ENCODE results near the gene C2orf69.
"Not testable (repeated sequence)": the region's sequence is repeated elsewhere in the genome, so short reads cannot be mapped to it uniquely, and the experiment has no call there.

C2orf69 gene

GRCh38 chr2:199911877-199912161 lies 726 bp downstream of the C2orf69 start:
- peak overlapping the region; percentile 97 for H3K4me2 ChIP-seq (ENCODE audit: low read depth, low read length, poor library complexity, severe bottlenecking)
- peak overlapping the region; percentile 72 for H2AFZ ChIP-seq (ENCODE audit: low read depth, low read length, severe bottlenecking)
- peaks cover 6% of the 10 kb centered on the region; the same call in 1 of the 2 replicates for H3K9me3 ChIP-seq (ENCODE audit: insufficient read depth, low read length)
- peaks cover 3% of the 10 kb centered on the region; the same call in 1 of the 2 replicates for H4K20me1 ChIP-seq (ENCODE audit: low read depth, low read length)
- no peaks in the 10 kb centered on the region for H3K9me2 ChIP-seq (replicated peaks; ENCODE audit: insufficient read depth, low read length)
- no peak for TF ChIP-seq CTCF (IDR thresholded peaks at IDR 0.05; ENCODE audit: insufficient read depth, low read length, poor library complexity, severe bottlenecking)
- TF ChIP-seq EZH2phosphoT487 (conservative IDR thresholded peaks at IDR 0.05; ENCODE audit: low read length): no peak
- no peaks in the 10 kb centered on the region; the same call in 1 of the 2 replicates for H3F3A ChIP-seq (ENCODE audit: insufficient read depth)
- H3K79me2 ChIP-seq (ENCODE audit: insufficient read depth, low read length): peaks cover 59% of the 10 kb centered on the region
- peak overlapping the region; percentile 94 for H3K9ac ChIP-seq (ENCODE audit: low read length)
- H3K36me3 ChIP-seq (ENCODE audit: low read length): peaks cover 27% of the 10 kb centered on the region
- H3K4me3 ChIP-seq (ENCODE audit: insufficient read depth, low read length, poor library complexity, severe bottlenecking): peak overlapping the region; percentile 97
- no peaks in the 10 kb centered on the region for H3K27me3 ChIP-seq (ENCODE audit: low read length)
- peak overlapping the region; percentile 69 for H3K27ac ChIP-seq (ENCODE audit: low read depth, low read length)

GRCh38 chr2:199912553-199913114 lies 1.5 kb downstream of the C2orf69 start:
- H3K27me3 ChIP-seq (ENCODE audit: low read length); H3K9me2 ChIP-seq (replicated peaks; ENCODE audit: insufficient read depth, low read length); H2AFZ ChIP-seq (ENCODE audit: low read depth, low read length, severe bottlenecking); H4K20me1 ChIP-seq (ENCODE audit: low read depth, low read length); H3F3A ChIP-seq (ENCODE audit: insufficient read depth); H3K27ac ChIP-seq (ENCODE audit: low read depth, low read length): not testable (repeated sequence)
- Histone ChIP-seq H3K9ac (ENCODE audit: low read length) (peak overlapping the region; percentile 94), H3K9me3 (ENCODE audit: insufficient read depth, low read length) (peaks cover 12% of the 10 kb centered on the region; the same call in 1 of the 2 replicates), H3K4me2 (ENCODE audit: low read depth, low read length, poor library complexity, severe bottlenecking) (peak overlapping the region; percentile 97), H3K4me3 (ENCODE audit: insufficient read depth, low read length, poor library complexity, severe bottlenecking) (peak overlapping the region; percentile 97), H3K79me2 (ENCODE audit: insufficient read depth, low read length) (peaks cover 67% of the 10 kb centered on the region), H3K36me3 (ENCODE audit: low read length) (peaks cover 35% of the 10 kb centered on the region)

GRCh38 chr2:199914372-199914958 lies 3.4 kb downstream of the C2orf69 start:
- peak overlapping the region; percentile 48 for H3K4me2 ChIP-seq (ENCODE audit: low read depth, low read length, poor library complexity, severe bottlenecking)
- TF ChIP-seq EZH2phosphoT487 (conservative IDR thresholded peaks at IDR 0.05; ENCODE audit: low read length) (no peak), CTCF (IDR thresholded peaks at IDR 0.05; ENCODE audit: insufficient read depth, low read length, poor library complexity, severe bottlenecking) (no peak)
- H3K9me2 ChIP-seq (replicated peaks; ENCODE audit: insufficient read depth, low read length): no peaks in the 10 kb centered on the region
- peaks cover 38% of the 10 kb centered on the region for H3K36me3 ChIP-seq (ENCODE audit: low read length)
- H3K4me3 ChIP-seq (ENCODE audit: insufficient read depth, low read length, poor library complexity, severe bottlenecking): no peak overlapping the region
- H3K79me2 ChIP-seq (ENCODE audit: insufficient read depth, low read length): peaks cover 86% of the 10 kb centered on the region
- H4K20me1 ChIP-seq (ENCODE audit: low read depth, low read length): peaks cover 3% of the 10 kb centered on the region; the same call in 1 of the 2 replicates
- no peak overlapping the region for H3K27ac ChIP-seq (ENCODE audit: low read depth, low read length)
- no peak overlapping the region for H3K9ac ChIP-seq (ENCODE audit: low read length)
- no peaks in the 10 kb centered on the region for H3K27me3 ChIP-seq (ENCODE audit: low read length)
- H2AFZ ChIP-seq (ENCODE audit: low read depth, low read length, severe bottlenecking): no peak overlapping the region
- H3F3A ChIP-seq (ENCODE audit: insufficient read depth): no peaks in the 10 kb centered on the region
- peaks cover 12% of the 10 kb centered on the region; the same call in 1 of the 2 replicates for H3K9me3 ChIP-seq (ENCODE audit: insufficient read depth, low read length)

- Histone ChIP-seq H3K4me3 (ENCODE audit: insufficient read depth, low read length, poor library complexity, severe bottlenecking) (no peak overlapping the region), H3K36me3 (ENCODE audit: low read length) (peaks cover 38% of the 10 kb centered on the region), H4K20me1 (ENCODE audit: low read depth, low read length) (peaks cover 8% of the 10 kb centered on the region)
Observed at GRCh38 chr2:199916980-199917379, 5.9 kb downstream of the C2orf69 start.

More at GRCh38 chr2:199916980-199917379, 5.9 kb downstream of the C2orf69 start:
- no peak overlapping the region for H3K4me2 ChIP-seq (ENCODE audit: low read depth, low read length, poor library complexity, severe bottlenecking)
- no peaks in the 10 kb centered on the region for H3K9me2 ChIP-seq (replicated peaks; ENCODE audit: insufficient read depth, low read length)
- H3F3A ChIP-seq (ENCODE audit: insufficient read depth): no peaks in the 10 kb centered on the region
- peaks cover 12% of the 10 kb centered on the region; the same call in 1 of the 2 replicates for H3K9me3 ChIP-seq (ENCODE audit: insufficient read depth, low read length)
- no peak overlapping the region for H3K9ac ChIP-seq (ENCODE audit: low read length)
- no peak overlapping the region for H2AFZ ChIP-seq (ENCODE audit: low read depth, low read length, severe bottlenecking)
- TF ChIP-seq CTCF (IDR thresholded peaks at IDR 0.05; ENCODE audit: insufficient read depth, low read length, poor library complexity, severe bottlenecking) (no peak), EZH2phosphoT487 (conservative IDR thresholded peaks at IDR 0.05; ENCODE audit: low read length) (no peak)
- peaks cover 89% of the 10 kb centered on the region for H3K79me2 ChIP-seq (ENCODE audit: insufficient read depth, low read length)
- no peaks in the 10 kb centered on the region for H3K27me3 ChIP-seq (ENCODE audit: low read length)
- no peak overlapping the region for H3K27ac ChIP-seq (ENCODE audit: low read depth, low read length)

Data from SU-DHL-6 (cell line).